HFFc6 (cell line): ENCODE data around the gene GATAD2B. TPM values are rescaled to one million over a fixed set of nuclear protein-coding genes. Genes with fewer than 3 reads are reported as not detected.
"Not testable (repeated sequence)": the region's sequence is repeated elsewhere in the genome, so short reads cannot be mapped to it uniquely, and the experiment has no call there.

Experiments
- DNase-seq: peaks from one replicate; pipeline ENCODE4 v3.0.0-alpha.2; 2018
- H3K27ac Mint-ChIP-seq: 2 replicates; pipeline ENCODE4 v1.8.0; 2020; ENCODE audit warnings: mild to moderate bottlenecking, mixed read lengths
- H3K27me3 Mint-ChIP-seq: 2 replicates; pipeline ENCODE4 v1.8.0; 2021; ENCODE audit warnings: mild to moderate bottlenecking, moderate library complexity, mixed read lengths; ENCODE audit not compliant: insufficient read depth
- H3K36me3 Mint-ChIP-seq: 2 replicates; pipeline ENCODE4 v1.8.0; 2021; ENCODE audit warnings: low read depth, mixed read lengths
- H3K4me1 Mint-ChIP-seq: 2 replicates; pipeline ENCODE4 v1.8.0; 2020; ENCODE audit warnings: low read depth, mixed read lengths
- H3K4me3 Mint-ChIP-seq: 2 replicates; pipeline ENCODE4 v1.8.0; 2020; ENCODE audit warnings: mild to moderate bottlenecking, moderate library complexity, mixed read lengths
- H3K9me3 Mint-ChIP-seq: 2 replicates; pipeline ENCODE4 v1.8.0; 2020; ENCODE audit warnings: mild to moderate bottlenecking, mixed read lengths
- CTCF ChIP-seq: fragments of 200-600 bp; sonication (generic); IDR thresholded peaks from 2 replicates; pipeline ENCODE4 v1.5.0; 2021; ENCODE audit warnings: antibody characterized with exemption, mild to moderate bottlenecking
- total RNA-seq, 6 experiments: library from RNA; stranded (reverse); fragmentation: NEBNext Ultra II Directional; extraction: Animal tissue kit (Norgen Biotek cat#: 25700); gene quantifications; 2 replicates in 1 of 6; 3 replicates in 5 of 6; pipeline ENCODE4 v1.2.3, GENCODE V29; 2021

The GATAD2B gene
- total RNA-seq, 6 experiments from 2014 or later = 29.3 to 40.9 (median 38.4) TPM

- peaks cover 3% of the 10 kb centered on the region; the same call in 1 of the 2 replicates for H3K27me3 Mint-ChIP-seq
- no peaks in the 10 kb centered on the region for H3K9me3 Mint-ChIP-seq
- H3K4me3 Mint-ChIP-seq = peak overlapping the region; percentile 95
- H3K4me1 Mint-ChIP-seq = peaks cover 5% of the 10 kb centered on the region; the same call in 1 of the 2 replicates
- DNase-seq = peak; percentile 82
- no peak; the same call in 1 of the 2 replicates for TF ChIP-seq CTCF
- H3K27ac Mint-ChIP-seq = peak overlapping the region; percentile 98
- no peaks in the 10 kb centered on the region for H3K36me3 Mint-ChIP-seq
Measured at GRCh38 chr1:153783233-153784190, 139.3 kb downstream of the GATAD2B start.

- not testable (repeated sequence) for H3K27me3 Mint-ChIP-seq, H3K4me1 Mint-ChIP-seq, H3K36me3 Mint-ChIP-seq, H3K9me3 Mint-ChIP-seq, DNase-seq
- Mint-ChIP-seq H3K4me3 (peak overlapping the region; percentile 95), H3K27ac (peak overlapping the region; percentile 98)
Measured at GRCh38 chr1:153782648-153783047, 140.1 kb downstream of the GATAD2B start.

GRCh38 chr1:153780551-153780950 is 142.2 kb downstream of the GATAD2B start:
- H3K4me3 Mint-ChIP-seq = no peak overlapping the region
- no peak for TF ChIP-seq CTCF
- DNase-seq = no peak
- H3K4me1 Mint-ChIP-seq = peaks cover 5% of the 10 kb centered on the region; the same call in 1 of the 2 replicates
- no peak overlapping the region for H3K27ac Mint-ChIP-seq
- H3K9me3 Mint-ChIP-seq = no peaks in the 10 kb centered on the region
- H3K36me3 Mint-ChIP-seq = no peaks in the 10 kb centered on the region
- peaks cover 4% of the 10 kb centered on the region; the same call in 1 of the 2 replicates for H3K27me3 Mint-ChIP-seq

- Mint-ChIP-seq H3K9me3 (no peaks in the 10 kb centered on the region), H3K27ac (no peak overlapping the region), H3K4me1 (peaks cover 6% of the 10 kb centered on the region), H3K4me3 (no peak overlapping the region), H3K36me3 (no peaks in the 10 kb centered on the region), H3K27me3 (peaks cover 4% of the 10 kb centered on the region; the same call in 1 of the 2 replicates)
- TF ChIP-seq CTCF = no peak
- no peak for DNase-seq
Measured at GRCh38 chr1:153779781-153780541, 142.8 kb downstream of the GATAD2B start.

GRCh38 chr1:153778824-153779519 is 143.8 kb downstream of the GATAD2B start:
- H3K27me3 Mint-ChIP-seq = peaks cover 8% of the 10 kb centered on the region
- DNase-seq = no peak
- H3K4me1 Mint-ChIP-seq = peaks cover 16% of the 10 kb centered on the region
- no peak for TF ChIP-seq CTCF
- H3K36me3 Mint-ChIP-seq = no peaks in the 10 kb centered on the region
- no peak overlapping the region for H3K27ac Mint-ChIP-seq
- H3K9me3 Mint-ChIP-seq = no peaks in the 10 kb centered on the region
- H3K4me3 Mint-ChIP-seq = no peak overlapping the region
